AG04449 (cell line): ENCODE results near the gene FNTB.

ENCODE experiments used
- CTCF ChIA-PET: fragments of 350-600 bp; formaldehyde crosslinking; extraction: SDS; loops from one replicate; lab custom pipeline; 2021; ENCODE audit warnings: antibody characterized with exemption; lab: Yijun Ruan, JAX
- POLR2A ChIA-PET: fragments of 400-600, 350-600 bp; formaldehyde crosslinking; extraction: SDS; loops from one replicate; lab custom pipeline; 2020; ENCODE audit warnings: antibody characterized with exemption, inconsistent platforms; lab: Yijun Ruan, JAX
- DNase-seq: peaks from one replicate; pipeline ENCODE4 v3.0.0-alpha.2; 2010; ENCODE audit warnings: low read depth, low spot score
- H3K4me3 ChIP-seq: 2 replicates; pipeline ENCODE4 v1.5.1; 2011; ENCODE audit warnings: low read depth, mild to moderate bottlenecking, control low read depth, low read length
- TF ChIP-seq, protein P1 (sequence below): IDR thresholded peaks from one replicate; pipeline ENCODE4 v1.5.1; 2011; ENCODE audit warnings: mild to moderate bottlenecking, moderate library complexity, low read length, control low read depth, inconsistent platforms; ENCODE audit not compliant: insufficient read depth; ENCODE audit errors: missing control alignments

The FNTB gene

GRCh38 chr14:65041434-65041915 lies 54.8 kb downstream of the FNTB start:
- no peak for DNase-seq
- CTCF ChIA-PET = interaction anchor here (0.6 to 1.1 kb wide), 2 partner anchors 11 to 499 kb away, joined by 3 to 4 read pairs; no protein-coding TSS in a partner anchor
- H3K4me3 ChIP-seq = no peak overlapping the region
- POLR2A ChIA-PET = no interaction called here
- TF ChIP-seq, protein P1, sequence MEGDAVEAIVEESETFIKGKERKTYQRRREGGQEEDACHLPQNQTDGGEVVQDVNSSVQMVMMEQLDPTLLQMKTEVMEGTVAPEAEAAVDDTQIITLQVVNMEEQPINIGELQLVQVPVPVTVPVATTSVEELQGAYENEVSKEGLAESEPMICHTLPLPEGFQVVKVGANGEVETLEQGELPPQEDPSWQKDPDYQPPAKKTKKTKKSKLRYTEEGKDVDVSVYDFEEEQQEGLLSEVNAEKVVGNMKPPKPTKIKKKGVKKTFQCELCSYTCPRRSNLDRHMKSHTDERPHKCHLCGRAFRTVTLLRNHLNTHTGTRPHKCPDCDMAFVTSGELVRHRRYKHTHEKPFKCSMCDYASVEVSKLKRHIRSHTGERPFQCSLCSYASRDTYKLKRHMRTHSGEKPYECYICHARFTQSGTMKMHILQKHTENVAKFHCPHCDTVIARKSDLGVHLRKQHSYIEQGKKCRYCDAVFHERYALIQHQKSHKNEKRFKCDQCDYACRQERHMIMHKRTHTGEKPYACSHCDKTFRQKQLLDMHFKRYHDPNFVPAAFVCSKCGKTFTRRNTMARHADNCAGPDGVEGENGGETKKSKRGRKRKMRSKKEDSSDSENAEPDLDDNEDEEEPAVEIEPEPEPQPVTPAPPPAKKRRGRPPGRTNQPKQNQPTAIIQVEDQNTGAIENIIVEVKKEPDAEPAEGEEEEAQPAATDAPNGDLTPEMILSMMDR = no peak

- ChIA-PET POLR2A (no interaction called here), CTCF (interaction anchor here (1.1 kb wide), 1 partner anchor 10 kb away, joined by 4 read pairs; no protein-coding TSS in a partner anchor)
- DNase-seq = no peak
- no peak overlapping the region for H3K4me3 ChIP-seq
- TF ChIP-seq, protein P1 = no peak
Measured at GRCh38 chr14:65042296-65042695, 55.6 kb downstream of the FNTB start.

- TF ChIP-seq, protein P1 = no peak
- H3K4me3 ChIP-seq = no peak overlapping the region
- ChIA-PET CTCF (interaction anchor here (0.7 kb wide), 1 partner anchor 23 kb away, joined by 3 read pairs; no protein-coding TSS in a partner anchor), POLR2A (no interaction called here)
- no peak for DNase-seq
Measured at GRCh38 chr14:65042731-65043372, 56.2 kb downstream of the FNTB start.

- no peak overlapping the region for H3K4me3 ChIP-seq
- TF ChIP-seq, protein P1 = no peak
- CTCF ChIA-PET = interaction anchor here (1.0 kb wide), 1 partner anchor 24 kb away, joined by 4 read pairs; no protein-coding TSS in a partner anchor
- POLR2A ChIA-PET = no interaction called here
- DNase-seq = no peak
Measured at GRCh38 chr14:65043893-65044595, 57.3 kb downstream of the FNTB start.

GRCh38 chr14:65044596-65044959 lies 57.9 kb downstream of the FNTB start:
- CTCF ChIA-PET = interaction anchor here (1.0 kb wide), 1 partner anchor 25 kb away, joined by 4 read pairs; no protein-coding TSS in a partner anchor
- no peak overlapping the region for H3K4me3 ChIP-seq
- TF ChIP-seq, protein P1 = no peak
- no peak for DNase-seq
- POLR2A ChIA-PET = no interaction called here

DNA sequence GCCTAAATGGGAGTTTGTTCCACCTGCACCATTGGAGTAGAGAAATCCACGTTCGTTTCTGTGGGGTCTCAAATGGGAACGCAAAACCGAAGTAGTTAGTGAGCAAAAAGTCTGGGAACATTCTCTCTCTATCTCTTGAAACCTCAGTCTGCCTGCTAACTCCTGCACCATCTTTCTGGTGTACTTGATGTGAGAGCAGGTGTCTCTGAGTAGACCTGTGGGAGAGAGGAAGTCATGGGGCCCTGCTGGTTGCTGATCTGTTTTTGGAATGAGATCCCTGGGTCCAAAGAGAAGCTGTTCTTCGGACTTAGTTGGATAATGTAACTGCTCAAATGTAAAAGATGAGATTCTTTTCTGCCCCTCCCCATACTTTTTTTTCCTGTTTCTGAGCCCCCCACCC lies 58.3 kb downstream of the FNTB start:
- TF ChIP-seq, protein P1 = no peak
- no peak for DNase-seq
- H3K4me3 ChIP-seq = no peak overlapping the region
- ChIA-PET CTCF (interaction anchor here (1.0 kb wide), 1 partner anchor 25 kb away, joined by 4 read pairs; no protein-coding TSS in a partner anchor), POLR2A (no interaction called here)
